Stimulated activated CD4-positive, alpha-beta T cell treated with anti-CD3 and anti-CD28 coated beads, Interleukin-1b, Interleukin-23, amount 100 ng/mL, for 4 hours (primary cell): ENCODE data around the gene BGN.

Source experiments
- DNase-seq, 2 donors: peaks; one replicate each; pipeline ENCODE4 v3.0.0-alpha.2; 2020; ENCODE audit warnings: low read depth in 2 of 2

Gene BGN

DNA sequence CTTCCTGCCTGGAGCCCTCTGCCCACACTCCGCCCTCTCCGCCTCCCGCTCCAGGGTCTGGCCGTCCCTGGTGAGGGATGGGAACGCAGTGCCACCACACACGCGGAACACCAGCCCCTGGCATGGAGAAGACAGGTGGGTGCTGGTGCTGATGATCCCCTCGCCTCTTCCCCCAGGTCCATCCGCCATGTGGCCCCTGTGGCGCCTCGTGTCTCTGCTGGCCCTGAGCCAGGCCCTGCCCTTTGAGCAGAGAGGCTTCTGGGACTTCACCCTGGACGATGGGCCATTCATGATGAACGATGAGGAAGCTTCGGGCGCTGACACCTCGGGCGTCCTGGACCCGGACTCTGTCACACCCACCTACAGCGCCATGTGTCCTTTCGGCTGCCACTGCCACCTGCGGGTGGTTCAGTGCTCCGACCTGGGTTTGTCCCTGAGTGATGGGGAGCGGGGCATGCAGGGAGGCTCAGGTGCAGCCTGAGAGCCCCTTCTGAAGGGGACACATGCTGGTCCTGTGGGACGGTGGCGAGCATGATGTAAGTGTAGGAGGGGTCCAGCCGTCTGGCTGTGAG, 9.8 kb downstream of the BGN start:
- no peak for DNase-seq

DNA sequence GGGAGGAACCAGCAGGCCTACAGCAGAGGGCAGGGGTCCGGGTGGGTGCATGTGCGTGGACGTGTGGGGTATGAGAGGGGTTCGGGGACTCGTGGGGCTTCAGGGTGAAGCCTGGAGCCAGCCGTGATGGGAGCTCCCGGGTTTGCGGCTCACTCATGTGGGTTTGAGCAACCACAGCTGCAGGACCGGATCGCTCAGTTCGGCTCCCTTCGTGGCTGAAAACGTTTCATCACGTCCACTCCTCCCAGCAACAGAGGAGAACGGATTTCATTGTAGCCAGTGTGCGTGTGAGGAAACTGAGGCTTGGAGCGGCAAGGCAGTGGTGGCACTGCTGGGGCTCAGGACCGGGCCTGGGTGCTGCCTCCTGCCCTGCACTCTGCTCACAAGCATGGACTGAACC, 10.6 kb downstream of the BGN start:
- no peak for DNase-seq

DNA sequence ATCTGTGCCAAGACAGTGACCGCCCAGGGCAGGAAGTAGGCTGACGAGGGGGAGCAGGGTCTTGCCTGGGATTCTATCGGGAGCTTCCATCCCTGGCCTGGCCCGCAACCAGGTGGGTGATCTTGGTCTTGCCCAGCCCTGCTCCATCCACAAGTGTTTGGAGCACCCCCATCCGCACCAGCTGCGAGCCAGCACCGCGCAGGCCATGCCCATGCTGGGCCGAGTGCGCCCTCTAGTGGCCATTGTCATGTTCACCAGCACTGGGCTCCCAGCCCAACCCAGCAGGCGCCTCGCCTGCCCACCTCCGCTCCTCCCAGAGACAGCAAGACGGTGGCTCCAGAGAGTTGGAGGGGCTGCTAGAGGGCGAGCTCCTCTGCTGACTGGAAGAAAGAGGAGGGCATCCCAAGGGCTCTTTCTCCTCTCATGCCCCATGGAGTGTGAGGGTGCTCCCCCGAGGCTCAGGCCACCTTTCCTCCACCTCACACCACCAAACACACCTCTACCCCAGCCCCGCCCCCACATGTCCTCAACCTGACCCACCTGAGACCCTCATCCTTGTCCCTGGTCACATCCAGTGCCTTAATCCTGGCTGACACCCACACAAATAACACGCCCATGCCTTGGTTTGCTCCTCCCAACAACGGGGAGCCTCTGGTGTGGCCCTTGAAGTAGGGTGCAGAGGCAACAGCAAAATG, 12.9 kb downstream of the BGN start:
- DNase-seq, result peak; percentile 76 to 81

DNA sequence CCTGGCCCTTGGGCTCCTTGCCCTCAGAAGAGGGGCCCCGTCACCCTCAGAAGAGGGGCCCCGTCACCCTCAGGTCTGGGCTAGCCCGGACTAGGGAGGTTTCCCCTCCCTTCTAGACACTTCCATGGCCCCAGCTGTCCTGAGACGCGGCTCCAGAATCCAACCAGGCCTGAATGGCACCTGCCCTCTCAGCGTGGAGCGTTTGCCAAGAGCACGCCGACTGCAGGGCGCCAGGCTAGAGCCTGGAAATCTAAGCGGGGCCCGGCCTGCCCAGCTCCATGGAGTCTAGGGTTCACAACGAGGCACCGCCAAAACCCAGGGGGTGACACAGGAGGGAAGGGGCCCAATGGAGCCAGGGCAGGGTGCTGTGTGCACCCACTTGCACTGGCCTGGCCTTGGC, 14.8 kb downstream of the BGN start:
- no peak for DNase-seq

DNA sequence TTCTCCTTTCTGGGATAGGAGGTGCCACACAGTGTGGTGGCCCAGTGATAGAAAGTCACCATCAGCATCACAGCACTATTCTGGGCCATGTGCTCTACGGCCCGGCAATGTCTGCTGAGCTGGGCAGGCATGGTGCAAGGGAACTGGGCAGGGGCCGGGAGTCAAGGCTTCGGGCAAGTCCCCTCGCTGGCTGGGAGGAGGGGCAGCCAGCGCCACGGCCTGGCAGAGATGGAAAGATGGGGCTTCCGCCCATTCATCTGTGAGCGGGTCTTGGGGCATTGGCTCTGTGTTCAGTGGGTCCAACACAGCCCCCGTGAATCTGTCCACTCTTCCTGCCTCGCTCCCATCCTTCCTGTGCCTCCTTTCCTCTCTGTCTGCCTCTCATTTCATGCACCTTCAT, 15.6 kb downstream of the BGN start:
- DNase-seq, result no peak

DNA sequence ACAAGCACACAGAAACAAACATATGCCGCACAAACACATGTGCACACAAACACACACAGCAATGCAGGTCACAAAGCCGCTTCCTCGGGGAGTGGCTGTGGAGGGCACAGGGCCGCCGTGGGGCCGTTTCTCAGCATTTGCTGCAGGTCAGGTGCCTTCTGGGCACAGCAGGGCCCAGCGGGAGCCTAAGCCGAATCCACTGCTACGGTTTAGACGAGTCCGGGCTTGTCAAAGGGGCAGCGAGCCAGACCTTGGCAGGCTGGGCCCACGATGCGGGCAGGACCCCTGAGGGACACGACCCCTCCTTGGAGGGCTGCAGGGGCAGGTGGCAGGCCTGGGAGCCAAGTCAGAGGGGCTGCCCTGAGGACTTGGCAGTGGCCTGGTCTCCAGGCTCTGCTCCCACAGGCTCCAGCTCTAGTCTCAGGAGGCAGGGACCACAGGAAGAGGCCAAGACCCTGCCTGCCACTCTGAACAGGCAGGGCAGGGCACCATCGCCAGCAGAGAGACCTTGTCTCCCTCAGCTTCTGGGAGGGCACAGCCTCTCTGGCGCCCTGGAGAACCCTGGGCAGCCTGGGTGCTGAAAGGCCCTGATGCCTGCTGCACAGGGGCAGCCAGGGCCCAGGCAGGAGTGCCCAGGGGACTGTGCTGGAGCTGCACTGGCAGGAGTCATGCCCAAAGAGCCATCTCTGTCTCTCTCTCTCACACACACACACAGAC, 17.2 kb downstream of the BGN start:
- DNase-seq, result no peak

DNA sequence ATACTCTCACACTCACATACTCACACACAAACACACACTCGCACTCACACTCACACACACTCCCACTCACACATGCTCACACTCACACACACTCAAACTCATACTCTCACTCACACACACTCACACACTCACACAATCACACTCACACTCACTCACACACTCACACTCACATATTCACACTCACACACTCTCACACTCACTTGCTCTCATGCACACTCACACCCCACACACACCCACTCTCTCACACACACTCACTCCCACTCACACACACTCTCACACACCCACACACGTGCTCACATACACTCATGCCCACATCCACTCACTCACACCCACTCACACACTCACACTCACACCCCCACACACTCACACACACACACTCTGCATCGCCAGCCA, 17.7 kb downstream of the BGN start:
- no peak for DNase-seq

DNA sequence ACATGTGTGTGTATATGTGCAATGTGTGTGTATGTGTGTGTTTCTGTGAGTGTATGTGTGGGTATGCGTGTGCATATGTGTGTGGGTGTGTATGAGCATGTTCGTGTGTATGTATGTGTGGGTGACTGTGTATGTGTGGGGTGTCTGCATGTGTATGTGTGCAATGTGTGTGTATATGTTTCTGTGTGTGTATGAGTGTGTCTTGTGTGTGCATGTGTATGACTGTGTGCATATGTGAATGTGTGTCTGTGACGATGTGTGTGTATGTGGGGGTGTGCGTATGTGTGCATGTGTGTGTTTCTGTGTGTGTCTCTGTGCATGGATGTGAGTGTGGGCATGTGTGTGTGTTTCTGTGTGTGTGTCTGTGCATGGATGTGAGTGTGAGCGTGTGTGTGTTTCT, 18.5 kb downstream of the BGN start:
- no peak for DNase-seq

DNA sequence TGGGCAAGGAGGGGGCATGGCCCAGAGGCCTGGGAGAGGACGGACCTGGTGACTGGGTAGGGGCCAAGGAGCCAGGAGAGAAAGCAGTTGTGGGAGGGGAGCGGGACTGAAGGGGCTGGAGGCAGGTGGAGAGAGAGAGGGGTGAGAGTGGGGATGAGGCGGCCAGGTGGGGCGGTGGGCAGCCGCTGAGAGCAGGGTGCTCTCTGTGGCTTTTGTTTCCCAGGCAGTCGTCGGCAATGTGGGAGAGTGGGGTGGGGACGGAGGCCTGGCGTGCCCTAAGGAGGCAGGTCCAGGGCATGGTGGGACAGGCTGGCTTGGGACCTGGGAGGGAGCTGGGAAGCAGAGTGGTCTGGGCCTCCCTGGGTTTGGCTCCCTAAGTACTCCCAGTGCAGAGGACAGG, 19.5 kb downstream of the BGN start:
- DNase-seq, result no peak

DNA sequence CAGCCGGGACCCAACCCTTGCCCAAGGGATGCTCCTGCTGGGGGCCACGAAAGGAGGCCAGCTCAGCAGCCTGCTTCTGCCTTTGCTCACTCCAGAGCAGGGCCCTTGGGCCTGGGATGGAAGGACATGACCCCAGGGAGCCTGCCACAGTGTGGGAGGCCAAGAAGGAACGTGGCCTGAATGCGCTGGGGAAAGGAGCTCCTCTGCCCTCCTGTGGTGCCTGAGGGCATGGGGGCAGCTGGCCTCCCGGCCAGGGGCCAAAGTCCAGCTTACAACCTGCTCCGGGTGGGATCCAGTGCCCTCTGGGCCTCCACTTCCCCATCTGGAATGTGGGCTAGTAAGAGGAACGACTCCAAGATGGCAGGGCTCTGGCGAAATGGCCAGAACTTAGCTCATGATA, 20.7 kb downstream of the BGN start:
- no peak for DNase-seq

DNA sequence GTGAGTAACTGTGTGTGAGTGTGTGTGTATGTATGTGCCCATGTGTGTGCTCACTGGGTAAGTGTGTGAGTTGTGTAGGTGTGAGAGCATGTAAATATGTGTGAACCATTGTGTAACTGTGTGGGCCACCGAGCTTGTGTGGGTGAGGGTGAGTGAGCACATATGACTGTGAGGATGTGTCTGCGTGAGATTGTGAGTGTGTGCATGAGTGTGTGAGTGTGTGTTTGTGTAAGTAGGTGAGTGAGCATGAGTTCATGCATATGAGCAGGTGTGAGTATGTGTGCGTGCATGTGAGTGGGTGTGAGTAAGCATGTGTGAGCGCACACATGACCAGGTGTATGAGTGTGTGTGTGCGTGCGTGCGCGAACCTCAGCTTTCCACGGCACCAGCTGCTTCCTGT, 21.3 kb downstream of the BGN start:
- DNase-seq, result no peak

DNA sequence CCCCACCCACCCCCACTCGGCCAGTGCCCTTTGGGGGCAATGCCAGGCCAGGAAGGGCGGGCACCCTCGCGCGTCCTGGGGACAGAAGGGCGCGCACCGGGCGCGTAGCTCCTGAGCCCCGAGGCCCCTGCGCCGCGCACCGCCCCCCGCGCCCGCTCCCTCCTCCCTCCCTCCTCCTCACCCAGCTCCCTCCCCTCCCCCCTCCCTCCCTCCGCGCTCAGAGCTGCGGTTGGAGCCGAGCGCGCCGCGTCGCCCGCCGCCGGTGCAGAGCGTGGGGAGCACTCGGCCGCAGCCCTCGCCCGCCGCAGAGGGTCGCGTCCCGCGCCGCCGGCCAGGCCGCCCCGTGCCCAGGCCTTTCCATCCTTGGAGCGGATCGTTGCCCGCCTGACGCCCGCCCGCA, 22.6 kb downstream of the BGN start, which contains the start of gene ATP2B3:
Gene ATP2B3, plus strand, starts transcription at position 220 of the 400 bp plus-strand sequence. CDS start 18,606 bp downstream, outside the sequence.
- DNase-seq, result no peak

DNA sequence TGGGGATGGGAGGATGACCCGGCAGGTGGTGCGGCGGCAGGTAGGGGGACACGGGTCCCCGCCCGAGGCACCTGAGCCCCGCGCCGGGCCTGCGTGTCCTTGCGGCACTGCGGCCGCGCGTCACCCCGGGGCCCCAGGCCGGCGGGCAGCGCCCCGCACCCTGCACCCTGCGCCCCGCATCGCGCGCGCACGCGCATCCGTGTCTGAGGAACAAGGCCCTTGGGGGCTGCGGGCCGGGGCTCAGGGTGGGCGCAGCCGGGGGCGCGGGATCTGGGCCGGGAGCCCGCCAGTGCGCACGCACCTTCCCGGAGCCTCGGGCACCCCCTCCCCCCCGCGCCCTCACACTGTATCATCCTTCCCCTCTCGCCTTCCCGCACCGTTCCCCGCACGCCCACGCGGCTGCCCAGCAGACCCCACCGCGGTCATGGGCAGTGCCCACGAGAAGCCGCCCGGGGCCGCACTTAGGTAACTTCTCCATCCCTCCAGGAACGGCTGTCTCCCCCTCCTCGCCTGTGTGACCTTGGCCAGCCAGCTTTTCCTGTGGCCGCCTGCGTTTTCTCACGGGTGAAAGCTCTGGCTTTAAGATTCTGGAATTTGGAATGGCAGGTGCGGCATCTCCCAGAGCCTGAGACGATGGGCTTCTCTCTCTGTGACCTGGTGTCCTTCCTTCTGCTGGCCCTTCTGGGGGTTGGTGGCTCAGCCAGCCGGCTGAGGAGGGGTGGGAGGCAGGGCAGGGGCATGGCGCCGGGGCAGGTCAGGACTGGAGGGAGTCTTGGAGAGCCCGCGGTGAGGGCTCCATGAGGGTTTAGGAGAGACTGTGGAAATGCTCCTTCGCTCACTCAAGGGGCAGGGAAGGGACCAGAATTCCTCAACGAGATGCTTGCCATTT, 23.4 kb downstream of the BGN start:
- no peak for DNase-seq

DNA sequence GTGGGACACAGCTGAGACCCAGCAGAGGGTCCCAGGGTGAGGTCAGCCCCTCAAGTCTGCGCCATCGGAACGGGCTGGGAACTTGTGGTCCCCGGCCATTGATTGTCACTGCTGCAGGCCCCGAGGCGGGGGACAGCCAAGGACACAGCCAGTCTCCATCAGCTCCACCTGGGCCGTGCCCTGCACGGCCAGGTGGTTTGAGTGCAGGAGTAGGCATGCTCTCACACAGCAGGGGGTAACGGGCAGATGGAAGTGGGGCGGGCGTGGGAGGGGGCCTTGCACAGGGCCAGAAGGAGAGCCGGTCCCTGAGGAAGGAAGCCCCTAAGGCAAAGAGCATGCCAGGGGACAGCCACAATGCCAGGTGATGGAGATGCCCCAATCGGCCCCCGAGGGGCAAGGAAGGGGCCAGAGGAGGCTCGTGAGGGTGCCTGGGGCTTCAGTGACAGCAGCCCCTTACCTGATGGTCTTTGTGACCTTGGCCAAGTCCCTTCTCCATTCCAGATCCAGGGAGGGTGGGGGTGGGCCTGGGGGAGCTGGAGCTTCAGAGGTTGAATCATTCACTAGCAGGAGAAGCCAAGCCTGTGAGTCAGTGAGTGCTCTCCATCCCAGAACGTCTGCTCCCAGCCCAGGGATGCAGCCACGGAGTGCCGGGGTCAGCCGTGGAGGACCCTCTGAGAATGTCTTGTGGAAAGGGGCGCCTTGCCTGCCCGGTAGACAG, 24.9 kb downstream of the BGN start:
- no peak for DNase-seq

DNA sequence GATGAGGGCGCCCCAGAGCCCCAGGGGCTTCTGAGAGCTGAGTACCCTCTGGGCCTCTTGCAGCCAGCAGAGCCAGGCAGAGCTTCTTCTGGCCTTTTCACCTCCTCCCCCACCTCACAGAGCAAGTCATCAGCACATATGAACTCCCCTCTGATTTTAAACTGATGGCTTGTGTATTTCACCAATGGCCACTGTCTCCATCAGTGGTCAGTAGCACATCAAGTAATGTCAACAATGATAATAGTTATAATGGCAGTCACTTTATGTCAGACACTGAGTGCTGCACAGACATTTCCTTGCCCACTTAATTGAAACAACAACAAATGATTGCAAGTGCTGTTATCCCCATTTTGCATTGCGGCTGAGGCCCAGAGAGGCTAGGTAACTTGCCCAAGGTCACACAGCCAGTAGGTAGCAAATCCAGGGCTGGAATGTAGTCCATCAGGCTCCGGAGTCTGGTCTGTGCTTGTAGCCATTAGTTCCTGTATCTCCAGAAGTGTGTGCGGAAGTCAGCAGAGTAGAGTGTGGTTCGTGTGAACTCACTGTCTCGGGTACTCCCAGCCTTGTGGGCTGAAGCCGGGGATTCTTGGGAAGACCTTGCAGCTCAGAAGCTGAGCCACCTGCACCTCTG, 25.6 kb downstream of the BGN start:
- DNase-seq, result no peak

DNA sequence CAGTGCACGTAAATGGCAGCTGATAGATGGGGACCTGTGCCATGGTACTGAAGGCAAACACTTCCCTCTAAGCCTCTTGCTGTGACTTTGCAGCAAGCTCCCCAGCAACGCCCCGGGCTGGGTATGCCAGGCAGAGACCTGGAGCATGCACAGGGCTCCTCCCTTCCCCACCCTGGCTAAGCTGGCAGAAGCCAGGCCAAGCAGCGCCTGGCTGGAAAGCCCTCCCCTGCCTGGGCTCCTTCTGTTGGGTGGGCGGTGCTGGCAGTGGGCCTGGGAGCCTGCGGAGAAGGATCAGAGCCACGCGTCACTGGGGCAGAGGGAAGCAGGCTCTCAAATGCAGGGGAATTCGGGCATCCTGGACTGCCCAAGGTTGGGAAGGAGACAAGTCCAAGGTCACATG, 26.3 kb downstream of the BGN start:
- DNase-seq, result no peak

DNA sequence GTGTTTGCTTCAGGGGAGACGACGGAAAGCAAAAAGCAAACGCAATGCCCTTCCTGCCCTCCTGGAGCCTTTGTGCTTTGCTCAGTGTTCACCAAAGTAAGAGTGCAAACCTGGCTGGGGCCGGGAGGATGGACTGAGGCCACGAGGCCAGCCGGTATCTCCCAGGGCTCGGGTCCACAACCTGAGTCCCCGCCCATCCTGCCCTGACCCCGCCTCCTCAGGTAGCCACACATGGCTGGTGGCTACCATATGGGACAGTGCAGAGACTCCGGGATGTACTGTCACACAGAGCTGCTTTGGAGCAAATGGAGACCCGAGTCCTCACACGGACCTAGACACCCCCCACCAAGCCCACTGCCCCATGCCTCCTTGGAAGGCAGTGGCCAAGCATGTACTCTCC, 27.5 kb downstream of the BGN start:
- DNase-seq, result no peak

DNA sequence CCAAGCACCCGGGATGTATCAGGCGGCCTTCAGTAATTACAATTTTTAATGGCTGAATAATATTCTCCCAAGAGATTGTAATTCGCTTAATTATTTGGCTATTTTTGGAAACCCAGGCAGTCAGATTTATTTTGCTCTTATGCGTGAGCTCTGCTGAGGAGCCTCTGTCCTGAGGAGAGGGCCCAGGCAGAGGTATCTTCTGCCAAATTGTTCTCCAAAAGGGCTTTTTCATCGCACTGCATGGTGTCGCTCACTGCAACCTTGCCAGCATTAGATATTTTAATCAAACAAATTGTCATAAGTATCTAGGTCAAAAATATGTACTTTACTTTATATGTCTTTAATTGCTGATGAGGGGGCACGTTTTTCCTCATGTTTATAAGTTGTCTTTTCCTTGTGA, 28.5 kb downstream of the BGN start:
- DNase-seq, result no peak

DNA sequence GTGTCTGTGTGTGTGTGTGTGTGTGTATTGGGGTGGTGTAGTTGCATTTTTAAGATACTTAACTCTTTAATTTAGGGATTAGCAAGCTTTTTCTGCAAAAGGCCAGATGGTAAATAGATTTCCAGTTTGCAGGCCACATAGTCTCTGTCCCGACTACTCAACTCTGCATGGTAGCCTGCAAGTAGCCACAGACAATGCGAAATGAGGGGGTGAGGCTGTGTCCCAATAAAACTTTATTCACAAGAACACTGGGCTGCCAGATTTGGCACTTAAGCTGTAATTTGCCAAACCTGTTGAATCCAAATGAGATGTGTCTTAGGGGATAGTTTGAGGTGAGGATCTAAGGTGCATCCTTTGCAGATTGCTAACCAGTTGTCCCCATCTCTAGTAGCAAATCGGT, 29.5 kb downstream of the BGN start:
- no peak for DNase-seq

DNA sequence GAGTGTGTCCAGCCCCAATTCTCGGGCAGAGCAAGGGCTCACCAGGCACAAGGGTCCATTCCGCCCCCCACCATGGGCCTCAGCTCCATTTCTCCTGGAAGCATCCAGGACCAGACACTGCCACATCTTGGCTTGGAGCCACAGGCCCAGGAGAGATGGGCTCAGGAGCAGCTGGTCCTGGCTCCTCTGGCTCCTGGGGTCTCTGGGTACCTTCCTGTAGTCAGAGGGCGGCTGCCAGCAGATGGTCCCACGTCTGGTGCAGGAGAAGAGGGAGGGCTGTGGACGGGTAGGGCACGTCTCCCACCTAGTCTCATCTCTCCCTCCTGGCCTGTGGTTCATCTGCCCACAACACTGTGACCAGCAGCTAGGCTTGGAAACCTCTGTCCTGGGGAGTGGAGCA, 30.7 kb downstream of the BGN start:
- DNase-seq, result no peak

DNA sequence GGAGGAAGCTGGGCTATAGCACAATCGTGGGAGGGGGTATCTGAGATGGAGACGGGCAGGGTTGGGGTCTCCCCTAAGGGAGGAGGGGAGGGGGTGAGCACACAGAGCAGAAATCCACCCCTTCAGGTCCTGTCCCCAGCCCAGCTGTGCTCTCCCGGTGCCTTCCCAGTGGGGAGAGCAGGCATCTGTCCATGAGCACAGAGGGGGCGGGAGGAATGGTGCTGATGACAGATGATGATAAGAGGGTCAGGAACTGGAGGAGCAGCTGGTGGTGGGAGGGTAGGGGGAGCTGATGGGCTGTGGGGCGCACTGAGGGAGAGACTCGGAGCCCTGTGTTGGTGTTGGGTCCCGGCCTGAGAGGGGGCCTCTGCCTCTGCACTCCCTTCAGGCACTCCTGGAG, 31.3 kb downstream of the BGN start:
- DNase-seq, result no peak
